Measurements from ENCODE around the gene GABPB2. TPM values are rescaled to one million over a fixed set of nuclear protein-coding genes. Genes with fewer than 3 reads are reported as not detected.

Gene GABPB2
- total RNA-seq, 2 donors from 2014 or later = 4.3 to 9.1 TPM

DNA sequence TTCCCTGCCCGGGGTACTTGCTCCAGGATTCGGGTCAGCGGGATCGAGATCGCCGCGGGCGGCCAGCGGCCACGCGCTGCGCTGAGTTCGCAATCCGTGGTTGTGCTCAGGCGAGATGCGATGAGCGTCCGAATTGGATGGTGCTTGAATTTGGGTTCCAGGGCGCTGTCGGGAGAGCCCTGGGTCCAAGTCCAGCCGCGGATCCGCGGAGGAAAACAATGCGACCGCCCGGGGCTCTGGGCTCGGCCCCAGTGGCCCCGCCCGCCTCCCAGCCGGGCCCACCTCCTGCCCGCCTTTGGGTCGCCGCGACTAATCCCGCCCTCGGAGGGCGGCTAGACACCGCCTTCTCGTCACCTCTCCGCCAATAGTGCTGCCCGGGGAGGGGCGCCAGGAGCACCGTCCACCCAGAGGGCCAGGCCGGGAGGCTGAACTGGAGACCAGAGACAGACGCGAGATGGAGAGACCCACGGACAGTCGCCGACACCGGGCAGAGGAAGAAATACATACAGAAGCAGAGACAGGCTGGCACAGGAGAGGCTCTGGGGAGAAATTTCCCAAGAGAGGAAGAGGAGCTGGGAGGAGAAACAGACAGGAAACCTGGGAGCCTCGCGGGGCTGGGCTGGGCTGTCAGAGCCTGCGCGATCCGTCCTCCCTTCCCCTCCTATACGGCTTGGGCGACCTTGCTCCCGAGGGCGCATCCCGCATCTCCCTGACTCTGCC lies 76.0 kb downstream of the GABPB2 start, which contains the start of gene SEMA6C:
Gene SEMA6C, minus strand, starts transcription at position 220 of the 720 bp plus-strand sequence. CDS start 4,010 bp downstream, outside the sequence.
- Histone ChIP-seq H3K27me3 (no peaks in the 10 kb centered on the region), H3K4me1 (peaks cover 21% of the 10 kb centered on the region), H3K27ac (peak within 1 kb of the TSS in 3 of 4 donors; percentile 3 to 46 (median 8)), H3K9me3 (no peaks in the 10 kb centered on the region), H3K36me3 (replicated peaks in 1 of 2; ENCODE audit: insufficient read depth in 1 of 2, low read depth in 2 of 2) (no peaks in the 10 kb centered on the region), H3K4me3 (peak within 1 kb of the TSS; percentile 41 to 50)
- DNase-seq = peak; percentile 92 to 94 (median 94)
- intact Hi-C loops (cut with DNase I) = no loop called here
- TF ChIP-seq, protein P1, sequence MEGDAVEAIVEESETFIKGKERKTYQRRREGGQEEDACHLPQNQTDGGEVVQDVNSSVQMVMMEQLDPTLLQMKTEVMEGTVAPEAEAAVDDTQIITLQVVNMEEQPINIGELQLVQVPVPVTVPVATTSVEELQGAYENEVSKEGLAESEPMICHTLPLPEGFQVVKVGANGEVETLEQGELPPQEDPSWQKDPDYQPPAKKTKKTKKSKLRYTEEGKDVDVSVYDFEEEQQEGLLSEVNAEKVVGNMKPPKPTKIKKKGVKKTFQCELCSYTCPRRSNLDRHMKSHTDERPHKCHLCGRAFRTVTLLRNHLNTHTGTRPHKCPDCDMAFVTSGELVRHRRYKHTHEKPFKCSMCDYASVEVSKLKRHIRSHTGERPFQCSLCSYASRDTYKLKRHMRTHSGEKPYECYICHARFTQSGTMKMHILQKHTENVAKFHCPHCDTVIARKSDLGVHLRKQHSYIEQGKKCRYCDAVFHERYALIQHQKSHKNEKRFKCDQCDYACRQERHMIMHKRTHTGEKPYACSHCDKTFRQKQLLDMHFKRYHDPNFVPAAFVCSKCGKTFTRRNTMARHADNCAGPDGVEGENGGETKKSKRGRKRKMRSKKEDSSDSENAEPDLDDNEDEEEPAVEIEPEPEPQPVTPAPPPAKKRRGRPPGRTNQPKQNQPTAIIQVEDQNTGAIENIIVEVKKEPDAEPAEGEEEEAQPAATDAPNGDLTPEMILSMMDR (IDR thresholded peaks at IDR 0.05) = peak in 1 of 7 experiments; percentile 7
- TF ChIP-seq POLR2A (IDR thresholded peaks at IDR 0.05) = peak; percentile 43 to 71 (median 66)
- 0 to 1% methylated on average over 18 to 48 of the region's 61 CpGs for WGBS, 2 donors
- ATAC-seq = peak; percentile 98

DNA sequence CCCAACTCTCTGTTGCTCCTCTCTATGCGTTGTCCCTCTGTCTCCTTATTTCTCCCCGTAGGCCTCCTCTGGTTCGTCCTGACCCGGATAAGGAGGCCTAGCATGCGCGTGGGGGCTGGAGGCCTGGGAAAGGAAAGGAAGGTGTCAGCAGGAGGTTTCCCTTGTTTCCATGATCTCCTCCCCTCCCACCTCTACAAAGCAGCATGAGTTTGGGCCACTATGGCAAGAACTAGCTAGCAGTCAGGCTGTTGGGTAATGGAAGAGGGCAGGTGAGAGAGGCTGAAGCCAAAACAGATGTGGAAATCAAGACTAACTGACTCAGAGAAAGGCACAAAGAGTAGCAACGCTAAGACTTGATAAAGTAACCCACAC lies 76.6 kb downstream of the GABPB2 start:
- H3K4me1 ChIP-seq = peaks cover 21% of the 10 kb centered on the region
- no peaks in the 10 kb centered on the region for H3K27me3 ChIP-seq
- H3K9me3 ChIP-seq = no peaks in the 10 kb centered on the region
- no peak overlapping the region for H3K4me3 ChIP-seq
- 30 to 35% methylated on average over 7 of the region's 7 CpGs for WGBS, 2 donors
- TF ChIP-seq, protein P1 (IDR thresholded peaks at IDR 0.05) = no peak
- intact Hi-C loops (cut with DNase I) = no loop called here
- ATAC-seq (no peak), DNase-seq (no peak)
- H3K27ac ChIP-seq = peak overlapping the region in 2 of 4 donors; percentile 3 to 46
- H3K36me3 ChIP-seq (replicated peaks in 1 of 2; ENCODE audit: insufficient read depth in 1 of 2, low read depth in 2 of 2) = no peaks in the 10 kb centered on the region

DNA sequence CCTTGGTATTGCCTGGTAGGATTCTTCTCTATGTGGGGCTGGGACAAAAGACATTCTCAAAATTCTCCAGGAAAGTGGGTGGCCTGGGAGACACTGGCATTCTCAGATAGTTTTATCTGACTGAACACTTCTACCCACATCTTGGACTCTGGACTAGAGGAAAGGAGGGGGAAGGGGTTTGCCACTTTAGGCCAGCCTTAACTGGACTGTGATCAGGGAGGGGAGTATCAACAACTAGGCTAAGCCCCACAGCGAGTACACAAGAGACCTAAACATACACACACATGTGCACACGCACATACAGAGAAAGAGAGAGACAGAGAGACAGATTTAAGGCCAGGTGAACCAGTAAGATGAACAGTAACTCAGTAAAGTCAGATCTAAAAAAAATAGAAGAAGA lies 77.1 kb downstream of the GABPB2 start:
- peaks cover 21% of the 10 kb centered on the region for H3K4me1 ChIP-seq
- no peaks in the 10 kb centered on the region for H3K36me3 ChIP-seq (replicated peaks in 1 of 2; ENCODE audit: insufficient read depth in 1 of 2, low read depth in 2 of 2)
- no peaks in the 10 kb centered on the region for H3K9me3 ChIP-seq
- ATAC-seq = no peak
- intact Hi-C loops (cut with DNase I) = no loop called here
- 85 to 100% methylated on average over 2 of the region's 2 CpGs for WGBS, 2 donors
- H3K4me3 ChIP-seq = no peak overlapping the region
- DNase-seq = no peak
- no peak for TF ChIP-seq POLR2A (IDR thresholded peaks at IDR 0.05)
- TF ChIP-seq, protein P1 (IDR thresholded peaks at IDR 0.05) = no peak
- no peak overlapping the region for H3K27ac ChIP-seq
- H3K27me3 ChIP-seq = no peaks in the 10 kb centered on the region

DNA sequence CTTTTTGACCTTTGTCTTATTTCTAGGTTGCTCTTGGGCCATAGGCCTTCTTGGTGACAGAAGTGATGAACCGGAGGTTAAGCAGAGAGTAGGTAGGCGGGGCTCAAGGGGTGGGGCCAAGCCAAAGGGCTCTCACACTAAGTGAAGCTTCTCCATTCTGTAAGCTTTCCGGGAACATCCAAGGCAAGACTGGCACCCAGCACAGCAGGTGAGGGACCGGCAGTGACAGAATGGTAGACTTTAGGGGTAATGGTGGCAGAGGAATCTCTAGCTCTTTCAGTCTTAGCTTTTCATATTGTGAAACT lies 85.9 kb downstream of the GABPB2 start, which contains the start of gene TNFAIP8L2:
Gene TNFAIP8L2, plus strand, starts transcription at position 135 of the 305 bp plus-strand sequence. CDS start 2,049 bp downstream, outside the sequence.
- intact Hi-C loops (cut with DNase I) = loop anchor here (10.0 kb wide), 1 partner anchor 62 kb away; no protein-coding TSS in a partner anchor
- H3K27ac ChIP-seq = peak within 1 kb of the TSS in 1 of 4 donors; percentile 26
- TF ChIP-seq, protein P1 (IDR thresholded peaks at IDR 0.05) = no peak
- TF ChIP-seq POLR2A (IDR thresholded peaks at IDR 0.05) = no peak
- H3K4me1 ChIP-seq = no peaks in the 10 kb centered on the region
- no peak for ATAC-seq
- H3K9me3 ChIP-seq = no peaks in the 10 kb centered on the region
- peaks cover 3% of the 10 kb centered on the region in 2 donors for H3K36me3 ChIP-seq (replicated peaks in 1 of 2; ENCODE audit: insufficient read depth in 1 of 2, low read depth in 2 of 2)
- peak in 1 of 4 donors; percentile 65 for DNase-seq
- 65 to 70% methylated on average over 4 of the region's 4 CpGs for whole genome bisulfite sequencing, 2 donors
- H3K4me3 ChIP-seq = no peak within 1 kb of the TSS
- no peaks in the 10 kb centered on the region for H3K27me3 ChIP-seq

Measured in body of pancreas (tissue), 4 donors.